ELR (cell line): ENCODE data around the gene LRBA.

Experiments
- DNase-seq: peaks from one replicate; pipeline ENCODE4 v3.0.0-alpha.2; 2015; ENCODE audit warnings: low read depth

The LRBA gene

GRCh38 chr4:150363721-150364688, 651.1 kb downstream of the LRBA start:
- DNase-seq, result no peak

GRCh38 chr4:150358691-150359090, 656.4 kb downstream of the LRBA start:
- no peak for DNase-seq

GRCh38 chr4:150357829-150358228, 657.3 kb downstream of the LRBA start:
- DNase-seq, result no peak

GRCh38 chr4:150355858-150356455, 659.1 kb downstream of the LRBA start:
- no peak for DNase-seq

GRCh38 chr4:150355418-150355817, 659.7 kb downstream of the LRBA start:
- no peak for DNase-seq

- no peak for DNase-seq
Observed at GRCh38 chr4:150354214-150354796, 660.8 kb downstream of the LRBA start.

- DNase-seq, result peak; percentile 79
Observed at GRCh38 chr4:150348079-150348478, 667.0 kb downstream of the LRBA start.

- DNase-seq, result no peak
Observed at GRCh38 chr4:150345207-150345744, 669.8 kb downstream of the LRBA start.

GRCh38 chr4:150343796-150344195, 671.3 kb downstream of the LRBA start:
- no peak for DNase-seq

GRCh38 chr4:150342945-150343344, 672.1 kb downstream of the LRBA start:
- DNase-seq, result no peak

GRCh38 chr4:150337734-150338133, 677.4 kb downstream of the LRBA start:
- no peak for DNase-seq

- DNase-seq, result no peak
Observed at GRCh38 chr4:150336676-150337412, 678.2 kb downstream of the LRBA start.

- DNase-seq, result no peak
Observed at GRCh38 chr4:150332961-150333360, 682.1 kb downstream of the LRBA start.

- no peak for DNase-seq
Observed at GRCh38 chr4:150332086-150332485, 683.0 kb downstream of the LRBA start.

GRCh38 chr4:150329373-150329772, 685.7 kb downstream of the LRBA start:
- no peak for DNase-seq

GRCh38 chr4:150328496-150328895, 686.6 kb downstream of the LRBA start:
- DNase-seq, result no peak

- DNase-seq, result no peak
Observed at GRCh38 chr4:150327262-150327780, 687.8 kb downstream of the LRBA start.

GRCh38 chr4:150325872-150326271, 689.2 kb downstream of the LRBA start:
- no peak for DNase-seq

- DNase-seq, result no peak
Observed at GRCh38 chr4:150323406-150324325, 691.4 kb downstream of the LRBA start.

GRCh38 chr4:150322646-150323045, 692.4 kb downstream of the LRBA start:
- no peak for DNase-seq

- DNase-seq, result no peak
Observed at GRCh38 chr4:150321113-150321512, 694.0 kb downstream of the LRBA start.
